A549 (cell line): ENCODE measurements around the gene MARCHF10. TPM values are rescaled to one million over a fixed set of nuclear protein-coding genes. Genes with fewer than 3 reads are reported as not detected.
A peak's percentile ranks its signal among the peaks of the same experiment; 100 is the strongest.

Source experiments
- ATAC-seq, 2 experiments: fragments of 200-7000 bp in 1 of 2; fragments of >200 bp in 1 of 2; cut with Nextera tagmentation in 1 of 2; cut with Tn5 transposase in 1 of 2; 3 replicates each; pipeline versions ENCODE4 v1.8.0 to v1.9.1; 2018 to 2020; ENCODE audit warnings: mild to moderate bottlenecking in 1 of 2, moderate library complexity in 1 of 2
- CTCF ChIA-PET: fragments of 300-600 bp; sonication (Branson Sonifier 250); formaldehyde crosslinking; extraction: SDS; loops from one replicate; lab custom pipeline; 2021; ENCODE audit warnings: antibody characterized with exemption, inconsistent platforms; lab: Yijun Ruan, JAX
- POLR2A ChIA-PET: fragments of 350-600 bp; formaldehyde crosslinking; extraction: SDS; loops from one replicate; lab custom pipeline; 2021; ENCODE audit warnings: antibody characterized with exemption, inconsistent platforms; lab: Yijun Ruan, JAX
- DNase-seq, 2 experiments: peaks; one replicate each; pipeline versions ENCODE4 v3.0.0 to v3.0.0-alpha.2; 2011 to 2016; ENCODE audit warnings: low read depth in 1 of 2, low spot score in 1 of 2
- FAIRE-seq: peaks from 2 replicates; lab custom pipeline; 2011; peaks lifted over from hg19 to GRCh38; lab: Jason Lieb, UNC
- H3K27ac ChIP-seq, 2 experiments: fragments of >200 bp; sonication (Bioruptor Twin); formaldehyde crosslinking; 3 replicates each; pipeline ENCODE4 v1.5.1; 2016 to 2017
- H3K4me1 ChIP-seq: fragments of >200 bp; sonication (Bioruptor Twin); formaldehyde crosslinking; 3 replicates; pipeline ENCODE4 v1.6.1; 2016
- H3K4me2 ChIP-seq: fragments of >200 bp; sonication (Bioruptor Twin); formaldehyde crosslinking; 3 replicates; pipeline ENCODE4 v1.6.1; 2016
- H3K4me3 ChIP-seq: fragments of >200 bp; sonication (Bioruptor Twin); formaldehyde crosslinking; 3 replicates; pipeline ENCODE4 v1.5.1; 2016
- H3K9me3 ChIP-seq: fragments of >200 bp; sonication (Bioruptor Twin); formaldehyde crosslinking; 3 replicates; pipeline ENCODE4 v1.6.1; 2016
- CBX8 ChIP-seq: fragments of 200-600 bp; sonication (generic); IDR thresholded peaks from 2 replicates; pipeline ENCODE4 v1.6.1; 2016
- CEBPB ChIP-seq, 2 experiments: fragments of >200 bp in 1 of 2; sonication (Bioruptor Twin) in 1 of 2; formaldehyde crosslinking in 1 of 2; IDR thresholded peaks; 2 replicates each; pipeline ENCODE4 v1.6.1; 2012 to 2016
- CHD4 ChIP-seq: fragments of 200-600 bp; sonication (generic); IDR thresholded peaks from 2 replicates; pipeline ENCODE4 v1.6.1; 2016; ENCODE audit warnings: antibody characterized with exemption, mild to moderate bottlenecking, borderline replicate concordance
- FOSB ChIP-seq: fragments of 250-450 bp; sonication (Bioruptor Pico); IDR thresholded peaks from 2 replicates; pipeline ENCODE4 v1.5.0; 2020; ENCODE audit warnings: mild to moderate bottlenecking, moderate library complexity
- FOSL2 ChIP-seq, 2 experiments: fragments of 450-650 bp in 1 of 2; fragments of >200 bp in 1 of 2; sonication (Bioruptor Twin) in 1 of 2; formaldehyde crosslinking; IDR thresholded peaks; 2 replicates each; pipeline versions ENCODE4 v1.5.0 to v1.6.1; 2016 to 2020; ENCODE audit warnings: mild to moderate bottlenecking in 1 of 2, moderate library complexity in 1 of 2
- HOXA7 ChIP-seq: fragments of 250-450 bp; sonication (Bioruptor Pico); IDR thresholded peaks from 2 replicates; pipeline ENCODE4 v1.5.0; 2020; ENCODE audit warnings: mild to moderate bottlenecking, moderate library complexity
- HOXB5 ChIP-seq: fragments of 250-450 bp; sonication (Bioruptor Pico); IDR thresholded peaks from 2 replicates; pipeline ENCODE4 v1.5.0; 2020; ENCODE audit warnings: mild to moderate bottlenecking, moderate library complexity
- JUNB ChIP-seq: fragments of >200 bp; sonication (Bioruptor Twin); formaldehyde crosslinking; IDR thresholded peaks from 2 replicates; pipeline ENCODE4 v1.6.1; 2016
- KDM5A ChIP-seq: fragments of 200-600 bp; sonication (generic); IDR thresholded peaks from 2 replicates; pipeline ENCODE4 v1.6.1; 2016; ENCODE audit warnings: antibody characterized with exemption, mild to moderate bottlenecking
- MAZ ChIP-seq: fragments of 150-350 bp; IDR thresholded peaks from 2 replicates; pipeline ENCODE4 v1.6.1; 2014; ENCODE audit warnings: antibody characterized with exemption, low read depth, low read length, borderline replicate concordance
- MYC ChIP-seq: IDR thresholded peaks from 2 replicates; pipeline ENCODE4 v1.6.1; 2012; ENCODE audit warnings: mild to moderate bottlenecking, inconsistent platforms, low read length, improper control_type of control experiment, borderline replicate concordance
- NFE2L2 ChIP-seq: fragments of 150-350 bp; conservative IDR thresholded peaks from 2 replicates; pipeline ENCODE4 v1.6.1; 2014; ENCODE audit warnings: low read length
- NR3C1 ChIP-seq: fragments of >200 bp; sonication (Bioruptor Twin); formaldehyde crosslinking; IDR thresholded peaks from 3 replicates; pipeline ENCODE4 v1.6.1; 2017
- POLR2AphosphoS2 ChIP-seq: conservative IDR thresholded peaks from 2 replicates; pipeline ENCODE4 v1.6.1; 2012; ENCODE audit warnings: low read length, improper control_type of control experiment, inconsistent platforms
- RAD21 ChIP-seq, 2 experiments: fragments of >200 bp in 1 of 2; sonication (Bioruptor Twin) in 1 of 2; formaldehyde crosslinking in 1 of 2; IDR thresholded peaks in 1 of 2; conservative IDR thresholded peaks in 1 of 2; 2 replicates in 1 of 2; 3 replicates in 1 of 2; pipeline ENCODE4 v1.6.1; 2012 to 2018; ENCODE audit warnings: inconsistent platforms in 1 of 2
- RFX5 ChIP-seq: fragments of 450-650 bp; IDR thresholded peaks from 2 replicates; pipeline ENCODE4 v1.7.1; 2014; ENCODE audit warnings: antibody characterized with exemption, mild to moderate bottlenecking, moderate library complexity
- SMC3 ChIP-seq: fragments of >200 bp; sonication (Bioruptor Twin); formaldehyde crosslinking; IDR thresholded peaks from 3 replicates; pipeline ENCODE4 v1.6.1; 2018; ENCODE audit warnings: inconsistent platforms
- SREBF2 ChIP-seq: fragments of 450-650 bp; IDR thresholded peaks from 2 replicates; pipeline ENCODE4 v1.6.1; 2014; ENCODE audit warnings: mild to moderate bottlenecking, moderate library complexity
- TFCP2L1 ChIP-seq: fragments of 250-450 bp; sonication (Bioruptor Pico); IDR thresholded peaks from 2 replicates; pipeline ENCODE4 v1.5.0; 2021; ENCODE audit warnings: mild to moderate bottlenecking
- ZFP36 ChIP-seq: fragments of 450-650 bp; IDR thresholded peaks from 2 replicates; pipeline ENCODE4 v1.6.1; 2014; ENCODE audit warnings: borderline replicate concordance; ENCODE audit not compliant: partially characterized antibody
- ZNF302 ChIP-seq: fragments of 250-450 bp; sonication (Bioruptor Pico); IDR thresholded peaks from 2 replicates; pipeline ENCODE4 v1.9.0; 2021; ENCODE audit warnings: inconsistent platforms, mild to moderate bottlenecking, moderate library complexity
- WGBS: methylation state at CpG from one replicate; pipeline ENCODE4 v1.1.6; 2017; ENCODE audit errors: missing lambda C conversion rate; 5-methylcytosine and 5-hydroxymethylcytosine counted together
- polyA plus RNA-seq, 4 experiments: library from polyadenylated mRNA; depleted of rRNA in 3 of 4; stranded (reverse); fragments of >200 nt; fragmentation: RNase III in 1 of 4; extraction: RNeasy Plus Mini Kit Qiagen cat#74134 plus additional on column Dnase treatment in 1 of 4; gene quantifications; 2 replicates in 3 of 4; 3 replicates in 1 of 4; pipeline ENCODE4 v1.2.3, GENCODE V29; 2011 to 2017
- TF ChIP-seq, protein P1 (sequence below): fragments of 250-450 bp; sonication (Bioruptor Pico); IDR thresholded peaks from 2 replicates; pipeline ENCODE4 v1.5.0; 2021; ENCODE audit warnings: mild to moderate bottlenecking, moderate library complexity, borderline replicate concordance
- TF ChIP-seq, protein P2 (sequence below): fragments of 200-600 bp; sonication (generic); IDR thresholded peaks from 2 replicates; pipeline ENCODE4 v1.6.1; 2016; ENCODE audit warnings: antibody characterized with exemption, mild to moderate bottlenecking, moderate library complexity
- TF ChIP-seq, protein P3 (sequence below): IDR thresholded peaks from 2 replicates; pipeline ENCODE4 v1.6.1; 2012

Gene MARCHF10
- polyA plus RNA-seq, 2 of the 4 experiments (the other 2 are of a cell fraction): 0.43 to 0.57 TPM

DNA sequence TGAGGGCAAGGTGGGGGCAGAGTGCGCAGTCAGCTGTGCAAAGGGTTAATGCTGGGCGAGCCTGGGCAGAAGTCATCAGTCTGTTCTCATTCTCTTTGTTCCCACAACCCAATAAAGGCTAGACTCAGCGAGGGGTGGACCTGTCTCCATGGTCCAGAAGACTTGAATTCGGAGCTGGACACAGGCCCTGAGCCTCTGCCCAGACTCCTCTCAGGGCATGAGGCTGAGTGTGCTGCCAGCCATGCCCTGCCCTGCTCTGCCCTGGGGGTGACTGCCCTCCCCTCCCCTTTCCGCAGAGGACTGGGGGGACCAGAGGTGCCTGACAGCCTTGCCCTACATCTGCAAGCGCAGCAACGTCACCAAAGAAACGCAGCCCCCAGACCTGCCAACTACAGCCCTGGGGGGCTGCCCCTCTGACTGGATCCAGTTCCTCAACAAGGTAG, 126.2 kb downstream of the MARCHF10 start:
- no peaks in the 10 kb centered on the region for H3K9me3 ChIP-seq
- H3K4me2 ChIP-seq: no peak overlapping the region
- no peak overlapping the region for H3K27ac ChIP-seq
- POLR2A ChIA-PET: no interaction called here
- TF ChIP-seq CEBPB (IDR thresholded peaks at IDR 0.05) (no peak), KDM5A (no peak), SMC3 (no peak), JUNB (no peak), SREBF2 (no peak), NFE2L2 (no peak), HOXA7 (CRISPR knock-in tag) (no peak), FOSL2 (IDR thresholded peaks at IDR 0.05) (no peak), FOSL2 (CRISPR knock-in tag; IDR thresholded peaks at IDR 0.05) (no peak), ZNF302 (no peak)
- FAIRE-seq: no peak
- DNase-seq: no peak
- 0 out of 6 replicates have a peak, but pooled peaks of 1 of the 2 experiments have one; percentile 15 for ATAC-seq
- CTCF ChIA-PET: interaction anchor here (1.0 to 13.1 kb wide), 5 partner anchors 8 to 725 kb away, joined by 3 to 178 read pairs (median 4); no protein-coding TSS in a partner anchor
- H3K4me1 ChIP-seq: no peaks in the 10 kb centered on the region
- 91% methylated on average over 8 of the region's 8 CpGs for WGBS
- no peak overlapping the region for H3K4me3 ChIP-seq

DNA sequence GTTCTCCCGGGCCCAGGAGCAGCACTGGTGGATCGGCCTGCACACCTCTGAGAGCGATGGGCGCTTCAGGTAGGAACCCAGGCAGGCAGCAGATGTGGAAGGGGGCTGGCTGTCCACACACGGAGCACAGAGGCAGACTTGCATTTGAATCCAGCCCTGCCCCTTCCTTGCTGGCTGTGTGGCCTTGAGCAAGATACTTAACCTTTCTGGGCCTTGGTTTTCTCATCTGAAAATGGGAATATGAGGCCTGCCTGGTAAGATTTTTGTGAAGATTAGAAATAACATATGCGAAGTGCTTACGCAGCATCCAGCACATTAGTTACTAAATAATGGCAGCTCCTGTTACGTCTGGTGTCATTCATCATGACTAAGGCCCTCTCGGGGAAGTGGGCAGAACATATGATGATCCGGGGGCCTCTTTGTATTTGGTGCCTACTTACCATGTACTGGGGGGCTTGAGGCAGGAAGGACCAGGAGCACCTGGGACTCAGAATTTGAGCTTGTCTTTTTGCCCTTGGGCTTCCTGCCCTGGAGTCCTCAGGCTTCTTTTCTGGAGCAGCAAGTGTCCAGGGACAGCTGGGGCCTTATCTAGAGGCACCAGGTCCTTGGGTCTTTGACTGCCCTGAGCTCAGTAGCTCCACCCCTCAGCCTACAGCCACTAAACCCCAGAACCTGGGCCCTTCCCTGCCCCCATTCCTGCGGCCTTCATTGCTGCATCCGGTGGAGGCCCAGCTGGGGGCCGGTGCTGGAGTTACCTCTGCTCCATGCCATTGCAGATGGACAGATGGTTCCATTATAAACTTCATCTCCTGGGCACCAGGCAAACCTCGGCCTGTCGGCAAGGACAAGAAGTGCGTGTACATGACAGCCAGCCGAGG, 126.8 kb downstream of the MARCHF10 start:
- no peak for FAIRE-seq
- H3K9me3 ChIP-seq: no peaks in the 10 kb centered on the region
- ChIA-PET POLR2A (no interaction called here), CTCF (interaction anchor here (0.6 to 13.1 kb wide), 6 partner anchors 9 to 725 kb away, joined by 3 to 178 read pairs (median 4); no protein-coding TSS in a partner anchor)
- no peak overlapping the region for H3K4me2 ChIP-seq
- no peak for DNase-seq
- H3K4me1 ChIP-seq: no peaks in the 10 kb centered on the region
- 94% methylated on average over 16 of the region's 17 CpGs for WGBS
- TF ChIP-seq, protein P1, sequence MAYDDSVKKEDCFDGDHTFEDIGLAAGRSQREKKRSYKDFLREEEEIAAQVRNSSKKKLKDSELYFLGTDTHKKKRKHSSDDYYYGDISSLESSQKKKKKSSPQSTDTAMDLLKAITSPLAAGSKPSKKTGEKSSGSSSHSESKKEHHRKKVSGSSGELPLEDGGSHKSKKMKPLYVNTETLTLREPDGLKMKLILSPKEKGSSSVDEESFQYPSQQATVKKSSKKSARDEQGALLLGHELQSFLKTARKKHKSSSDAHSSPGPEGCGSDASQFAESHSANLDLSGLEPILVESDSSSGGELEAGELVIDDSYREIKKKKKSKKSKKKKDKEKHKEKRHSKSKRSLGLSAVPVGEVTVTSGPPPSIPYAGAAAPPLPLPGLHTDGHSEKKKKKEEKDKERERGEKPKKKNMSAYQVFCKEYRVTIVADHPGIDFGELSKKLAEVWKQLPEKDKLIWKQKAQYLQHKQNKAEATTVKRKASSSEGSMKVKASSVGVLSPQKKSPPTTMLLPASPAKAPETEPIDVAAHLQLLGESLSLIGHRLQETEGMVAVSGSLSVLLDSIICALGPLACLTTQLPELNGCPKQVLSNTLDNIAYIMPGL (CRISPR knock-in tag): no peak
- no peak for ATAC-seq
- no peak overlapping the region for H3K4me3 ChIP-seq
- H3K27ac ChIP-seq: no peak overlapping the region

DNA sequence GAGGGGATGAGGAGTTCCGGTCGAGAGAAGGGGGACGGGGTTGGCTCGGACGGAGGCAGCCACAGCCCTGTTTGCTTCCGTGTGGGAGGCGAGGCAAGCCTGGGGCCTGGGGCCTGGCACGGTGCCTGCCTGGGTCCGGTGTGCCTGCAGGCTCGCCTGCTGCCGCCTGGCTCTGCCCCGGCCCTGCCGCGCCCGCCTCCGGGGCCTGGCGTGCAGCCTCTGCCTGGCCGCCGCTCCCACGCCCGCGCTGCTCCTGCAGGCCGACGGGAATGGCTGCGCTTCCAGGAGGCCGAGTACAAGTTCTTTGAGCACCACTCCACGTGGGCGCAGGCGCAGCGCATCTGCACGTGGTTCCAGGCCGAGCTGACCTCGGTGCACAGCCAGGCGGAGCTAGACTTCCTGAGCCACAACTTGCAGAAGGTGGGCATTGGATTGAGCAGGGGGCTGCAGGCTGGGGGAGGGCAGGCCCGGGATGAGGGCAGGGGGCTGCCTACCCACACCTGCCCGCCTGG, 127.5 kb downstream of the MARCHF10 start:
- H3K4me3 ChIP-seq: no peak overlapping the region
- ChIA-PET CTCF (interaction anchor here (1.6 to 13.1 kb wide), 3 partner anchors 8 to 726 kb away, joined by 4 to 178 read pairs (median 28); no protein-coding TSS in a partner anchor), POLR2A (no interaction called here)
- H3K27ac ChIP-seq: no peak overlapping the region
- DNase-seq (no peak), FAIRE-seq (no peak), ATAC-seq (no peak)
- no peaks in the 10 kb centered on the region for H3K9me3 ChIP-seq
- H3K4me2 ChIP-seq: no peak overlapping the region
- 94% methylated on average over 32 of the region's 36 CpGs for WGBS
- H3K4me1 ChIP-seq: no peaks in the 10 kb centered on the region
- TF ChIP-seq MAZ (no peak), FOSB (CRISPR knock-in tag) (no peak), RAD21 (conservative IDR thresholded peaks at IDR 0.05 in 1 of 2, IDR thresholded peaks at IDR 0.05 in 1 of 2) (no peak), MYC (no peak), JUNB (no peak), RFX5 (no peak), CHD4 (no peak), HOXA7 (CRISPR knock-in tag) (no peak), HOXB5 (CRISPR knock-in tag) (no peak), CBX8 (no peak), POLR2AphosphoS2 (no peak), TFCP2L1 (CRISPR knock-in tag) (no peak), NR3C1 (no peak), ZFP36 (no peak), FOSL2 (IDR thresholded peaks at IDR 0.05) (no peak), FOSL2 (CRISPR knock-in tag; IDR thresholded peaks at IDR 0.05) (no peak)
- TF ChIP-seq, protein P2, sequence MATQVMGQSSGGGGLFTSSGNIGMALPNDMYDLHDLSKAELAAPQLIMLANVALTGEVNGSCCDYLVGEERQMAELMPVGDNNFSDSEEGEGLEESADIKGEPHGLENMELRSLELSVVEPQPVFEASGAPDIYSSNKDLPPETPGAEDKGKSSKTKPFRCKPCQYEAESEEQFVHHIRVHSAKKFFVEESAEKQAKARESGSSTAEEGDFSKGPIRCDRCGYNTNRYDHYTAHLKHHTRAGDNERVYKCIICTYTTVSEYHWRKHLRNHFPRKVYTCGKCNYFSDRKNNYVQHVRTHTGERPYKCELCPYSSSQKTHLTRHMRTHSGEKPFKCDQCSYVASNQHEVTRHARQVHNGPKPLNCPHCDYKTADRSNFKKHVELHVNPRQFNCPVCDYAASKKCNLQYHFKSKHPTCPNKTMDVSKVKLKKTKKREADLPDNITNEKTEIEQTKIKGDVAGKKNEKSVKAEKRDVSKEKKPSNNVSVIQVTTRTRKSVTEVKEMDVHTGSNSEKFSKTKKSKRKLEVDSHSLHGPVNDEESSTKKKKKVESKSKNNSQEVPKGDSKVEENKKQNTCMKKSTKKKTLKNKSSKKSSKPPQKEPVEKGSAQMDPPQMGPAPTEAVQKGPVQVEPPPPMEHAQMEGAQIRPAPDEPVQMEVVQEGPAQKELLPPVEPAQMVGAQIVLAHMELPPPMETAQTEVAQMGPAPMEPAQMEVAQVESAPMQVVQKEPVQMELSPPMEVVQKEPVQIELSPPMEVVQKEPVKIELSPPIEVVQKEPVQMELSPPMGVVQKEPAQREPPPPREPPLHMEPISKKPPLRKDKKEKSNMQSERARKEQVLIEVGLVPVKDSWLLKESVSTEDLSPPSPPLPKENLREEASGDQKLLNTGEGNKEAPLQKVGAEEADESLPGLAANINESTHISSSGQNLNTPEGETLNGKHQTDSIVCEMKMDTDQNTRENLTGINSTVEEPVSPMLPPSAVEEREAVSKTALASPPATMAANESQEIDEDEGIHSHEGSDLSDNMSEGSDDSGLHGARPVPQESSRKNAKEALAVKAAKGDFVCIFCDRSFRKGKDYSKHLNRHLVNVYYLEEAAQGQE: no peak
- TF ChIP-seq, protein P1 (CRISPR knock-in tag): no peak
- TF ChIP-seq, protein P3, sequence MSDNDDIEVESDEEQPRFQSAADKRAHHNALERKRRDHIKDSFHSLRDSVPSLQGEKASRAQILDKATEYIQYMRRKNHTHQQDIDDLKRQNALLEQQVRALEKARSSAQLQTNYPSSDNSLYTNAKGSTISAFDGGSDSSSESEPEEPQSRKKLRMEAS: no peak
